HG02623 (cell line): Measurements from ENCODE around the gene EXO1.

Experiments
- ATAC-seq: cut with Tn5 transposase; IDR thresholded peaks from one replicate; pipeline ENCODE4 v1.9.1; 2021; ENCODE audit warnings: moderate library complexity; ENCODE audit not compliant: unreplicated experiment

The EXO1 gene

GRCh38 chr1:241881440-241881839 lies 33.4 kb downstream of the EXO1 start:
- no peak for ATAC-seq

GRCh38 chr1:241883159-241883558 lies 35.2 kb downstream of the EXO1 start:
- ATAC-seq, result no peak

GRCh38 chr1:241888232-241888631 lies 40.2 kb downstream of the EXO1 start:
- ATAC-seq, result no peak

GRCh38 chr1:241891296-241891695 lies 43.3 kb downstream of the EXO1 start:
- ATAC-seq, result no peak

GRCh38 chr1:241894016-241894415 lies 46.0 kb downstream of the EXO1 start:
- ATAC-seq, result no peak

GRCh38 chr1:241895013-241895412 lies 47.0 kb downstream of the EXO1 start:
- ATAC-seq, result peak; percentile 52

- no peak for ATAC-seq
Observed at GRCh38 chr1:241896670-241896962, 48.6 kb downstream of the EXO1 start.

GRCh38 chr1:241899210-241899609 lies 51.2 kb downstream of the EXO1 start:
- ATAC-seq, result no peak

- no peak for ATAC-seq
Observed at GRCh38 chr1:241900381-241900780, 52.4 kb downstream of the EXO1 start.

- no peak for ATAC-seq
Observed at GRCh38 chr1:241902391-241903065, 54.5 kb downstream of the EXO1 start.

- ATAC-seq, result no peak
Observed at GRCh38 chr1:241916196-241916595, 68.2 kb downstream of the EXO1 start.

- no peak for ATAC-seq
Observed at GRCh38 chr1:241917487-241917886, 69.5 kb downstream of the EXO1 start.

GRCh38 chr1:241918879-241919278 lies 70.9 kb downstream of the EXO1 start:
- no peak for ATAC-seq

- ATAC-seq, result no peak
Observed at GRCh38 chr1:241924080-241924808, 76.2 kb downstream of the EXO1 start.

GRCh38 chr1:241926141-241926540 lies 78.1 kb downstream of the EXO1 start:
- no peak for ATAC-seq

GRCh38 chr1:241927321-241927720 lies 79.3 kb downstream of the EXO1 start:
- no peak for ATAC-seq

GRCh38 chr1:241932845-241933244 lies 84.8 kb downstream of the EXO1 start:
- no peak for ATAC-seq

- ATAC-seq, result no peak
Observed at GRCh38 chr1:241934201-241934848, 86.3 kb downstream of the EXO1 start.

- no peak for ATAC-seq
Observed at GRCh38 chr1:241934866-241935265, 86.9 kb downstream of the EXO1 start.
